Measurements from ENCODE around the gene SLC44A1. TPM values are rescaled to one million over a fixed set of nuclear protein-coding genes. Genes with fewer than 3 reads are reported as not detected.

Gene SLC44A1
- total RNA-seq, 1 donor from 2014 or later, result 54.9 TPM

GRCh38 chr9:105484226-105484625 lies 239.8 kb downstream of the SLC44A1 start:
- DNase-seq, result no peak

- DNase-seq, result no peak
Measured at GRCh38 chr9:105485131-105485530, 240.7 kb downstream of the SLC44A1 start.

Other genes starting within 250 kb of the SLC44A1 start
- 146 TPM for gene FSD1L, start 203.4 kb downstream of the SLC44A1 start, total RNA-seq